Measurements from ENCODE around the gene ST6GAL1.
"Not testable (repeated sequence)": the region's sequence is repeated elsewhere in the genome, so short reads cannot be mapped to it uniquely, and the experiment has no call there.

ST6GAL1 gene

GRCh38 chr3:187016639-187017345, 86.5 kb downstream of the ST6GAL1 start:
- no peak for DNase-seq (ENCODE audit: low spot score)
- TF ChIP-seq CTCF (IDR thresholded peaks at IDR 0.05; ENCODE audit: extremely low read depth, missing control alignments) = no peak

DNA sequence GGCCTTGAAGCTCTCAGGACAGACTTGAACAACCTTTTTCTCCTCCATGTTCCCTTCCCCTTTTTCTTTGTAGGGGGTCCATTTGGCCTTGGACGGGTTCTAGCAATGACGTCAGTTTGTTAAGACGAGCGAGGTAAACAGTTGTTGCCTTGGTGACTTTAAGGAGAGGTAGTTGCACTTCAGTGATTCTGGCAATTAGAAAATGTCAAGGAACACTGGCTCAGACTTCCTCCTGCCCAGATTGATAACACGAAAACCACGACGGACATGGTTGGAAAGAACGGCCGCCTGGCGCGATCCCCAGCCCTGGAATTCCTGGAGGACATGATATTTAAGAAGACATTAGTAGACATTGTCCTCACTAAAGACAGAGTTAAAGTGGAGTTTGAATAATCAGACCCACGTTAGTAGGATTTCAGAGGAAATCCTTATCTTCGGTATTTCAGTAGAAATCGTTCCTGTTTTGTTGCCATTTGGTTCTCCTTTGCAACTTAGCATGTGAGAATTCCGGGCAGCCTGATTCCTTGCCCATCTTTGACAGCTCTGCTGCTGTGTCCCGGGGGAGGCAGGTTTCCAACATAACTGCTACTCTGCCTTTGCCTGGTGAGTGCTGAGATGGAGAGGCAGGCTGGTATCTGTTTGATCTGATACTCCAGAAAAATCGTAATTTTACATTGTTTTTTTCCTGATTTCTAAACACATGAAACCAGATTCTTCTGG, 87.3 kb downstream of the ST6GAL1 start:
- DNase-seq (ENCODE audit: low spot score) = no peak

DNA sequence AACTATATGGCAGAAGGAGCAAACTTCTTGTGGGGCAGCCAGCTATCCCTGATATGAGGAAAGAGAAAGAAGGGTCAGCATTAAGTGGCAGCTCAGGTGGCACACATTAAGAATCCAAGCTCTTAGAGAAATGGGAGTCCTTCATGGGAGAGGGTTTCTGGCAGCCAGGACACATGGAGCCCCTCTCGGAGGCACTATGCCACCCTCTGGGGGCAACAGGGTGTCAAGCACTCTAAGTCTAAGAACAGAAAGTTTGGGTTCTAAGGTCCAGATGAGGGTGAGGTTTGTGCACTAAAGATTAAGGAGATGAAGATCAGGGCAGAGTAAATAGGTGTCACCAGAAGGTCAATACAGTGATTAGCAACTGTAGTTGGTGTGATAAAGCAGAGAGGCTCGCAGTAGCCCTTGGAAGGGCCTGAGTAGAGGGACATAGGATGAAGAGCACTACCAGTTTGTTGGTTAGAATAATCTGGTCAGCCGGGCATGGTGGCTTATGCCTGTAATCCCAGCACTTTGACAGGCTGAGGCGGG, 89.3 kb downstream of the ST6GAL1 start:
- DNase-seq (ENCODE audit: low spot score) = no peak
- TF ChIP-seq CTCF (IDR thresholded peaks at IDR 0.05; ENCODE audit: extremely low read depth, missing control alignments) = no peak

More for the DNA sequence above, 87.3 kb downstream of the ST6GAL1 start:
- TF ChIP-seq CTCF (IDR thresholded peaks at IDR 0.05; ENCODE audit: extremely low read depth, missing control alignments) = no peak

DNA sequence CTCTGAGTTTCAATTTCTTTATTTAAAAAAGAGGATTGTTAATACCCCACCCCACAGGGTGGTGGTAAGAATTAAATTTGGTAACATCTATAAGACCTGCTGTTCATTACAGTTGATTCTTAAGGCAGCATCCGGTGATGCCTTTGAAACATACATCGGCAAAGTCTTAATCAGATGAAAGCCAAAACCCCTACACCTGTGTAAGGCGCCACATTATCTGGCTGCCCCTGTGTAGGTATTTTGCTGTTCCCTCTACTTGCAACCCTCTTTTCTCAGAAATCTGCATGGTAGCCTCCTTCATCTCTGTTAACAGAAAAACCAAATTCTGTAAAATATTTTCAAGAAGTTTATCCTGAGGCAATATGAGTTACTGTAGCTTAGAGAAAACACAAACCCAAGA, 90.0 kb downstream of the ST6GAL1 start:
- DNase-seq (ENCODE audit: low spot score) = no peak
- no peak for TF ChIP-seq CTCF (IDR thresholded peaks at IDR 0.05; ENCODE audit: extremely low read depth, missing control alignments)

GRCh38 chr3:187021748-187022402, 91.5 kb downstream of the ST6GAL1 start:
- no peak for DNase-seq (ENCODE audit: low spot score)

GRCh38 chr3:187022403-187023029, 92.2 kb downstream of the ST6GAL1 start:
- no peak for TF ChIP-seq CTCF (IDR thresholded peaks at IDR 0.05; ENCODE audit: extremely low read depth, missing control alignments)
- DNase-seq (ENCODE audit: low spot score) = no peak

More at GRCh38 chr3:187021748-187022402, 91.5 kb downstream of the ST6GAL1 start:
- TF ChIP-seq CTCF (IDR thresholded peaks at IDR 0.05; ENCODE audit: extremely low read depth, missing control alignments) = no peak

DNA sequence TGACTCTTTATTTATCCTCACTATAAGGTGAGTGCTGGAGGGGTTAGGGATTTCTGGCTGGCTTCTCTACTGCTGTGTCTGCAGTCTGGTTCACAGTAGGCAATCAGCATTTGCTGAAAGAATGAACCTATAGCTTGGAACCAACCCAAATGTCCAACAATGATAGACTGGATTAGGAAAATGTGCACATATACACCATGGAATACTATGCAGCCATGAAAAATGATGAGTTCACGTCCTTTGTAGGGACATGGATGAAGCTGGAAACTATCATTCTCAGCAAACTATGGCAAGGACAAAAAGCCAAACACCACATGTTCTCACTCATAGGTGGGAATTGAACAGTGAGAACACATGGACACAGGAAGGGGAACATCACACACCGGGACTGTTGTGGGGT, 93.0 kb downstream of the ST6GAL1 start:
- not testable (repeated sequence) for DNase-seq (ENCODE audit: low spot score)
